Vagina (tissue), 2 donors: ENCODE results near the gene TAB3. TPM values are rescaled to one million over a fixed set of nuclear protein-coding genes. Genes with fewer than 3 reads are reported as not detected.

Experiments
- DNase-seq, 2 donors: peaks; one replicate each; pipeline ENCODE4 v3.0.0-alpha.2; 2017; ENCODE audit errors: extremely low spot score in 2 of 2
- H3K27ac ChIP-seq: fragments of 200-600 bp; sonication (generic); one replicate; pipeline ENCODE4 v1.5.1; 2019
- H3K27me3 ChIP-seq: fragments of 200-600 bp; sonication (generic); one replicate; pipeline ENCODE4 v1.5.1; 2019
- H3K36me3 ChIP-seq, 2 donors: fragments of 200-600 bp; sonication (generic); one replicate each; pipeline ENCODE4 v1.5.1; 2017 to 2019
- H3K4me1 ChIP-seq: fragments of 200-600 bp; sonication (generic); one replicate; pipeline ENCODE4 v1.5.1; 2019
- H3K4me3 ChIP-seq, 2 donors: fragments of 200-600 bp; sonication (generic); 1 replicate in 1 of 2; 2 replicates in 1 of 2; pipeline ENCODE4 v1.5.1; 2016 to 2019
- H3K9me3 ChIP-seq: fragments of 200-600 bp; sonication (generic); one replicate; pipeline ENCODE4 v1.5.1; 2019
- CTCF ChIP-seq, 3 experiments: fragments of 450-650 bp in 2 of 3; fragments of 200-600 bp in 1 of 3; sonication (generic) in 1 of 3; IDR thresholded peaks; one replicate each; pipeline ENCODE4 v1.5.1; 2017 to 2019; ENCODE audit warnings: antibody characterized with exemption in 3 of 3, mild to moderate bottlenecking in 2 of 3, moderate library complexity in 2 of 3
- POLR2A ChIP-seq, 2 donors: fragments of 450-650 bp; IDR thresholded peaks; one replicate each; pipeline ENCODE4 v1.6.1; 2017; ENCODE audit warnings: antibody characterized with exemption in 2 of 2, mild to moderate bottlenecking in 2 of 2, moderate library complexity in 2 of 2
- POLR2AphosphoS5 ChIP-seq, 2 donors: sonication (generic); formaldehyde crosslinking; IDR thresholded peaks; one replicate each; pipeline ENCODE4 v1.9.0; 2017; ENCODE audit warnings: antibody characterized with exemption in 2 of 2, mild to moderate bottlenecking in 2 of 2, low read depth in 1 of 2; ENCODE audit not compliant: insufficient read depth in 1 of 2
- intact Hi-C: fragments of 100-400 bp; cut with DNase I; formaldehyde crosslinking; loops from one replicate; pipeline ENCODE4 v1.15.1; 2023
- total RNA-seq: library from RNA; depleted of rRNA; stranded (reverse); fragments of >200 nt; gene quantifications from one replicate; pipeline ENCODE4 v1.2.3, GENCODE V29; 2016

The TAB3 gene
- total RNA-seq, 1 donor from 2014 or later, result 18.4 TPM

- Histone ChIP-seq H3K36me3 (no peaks in the 10 kb centered on the region), H3K4me1 (no peaks in the 10 kb centered on the region), H3K9me3 (no peaks in the 10 kb centered on the region), H3K4me3 (no peak overlapping the region), H3K27me3 (no peaks in the 10 kb centered on the region), H3K27ac (no peak overlapping the region)
- TF ChIP-seq CTCF (IDR thresholded peaks at IDR 0.05) (no peak), POLR2AphosphoS5 (IDR thresholded peaks at IDR 0.05; ENCODE audit: insufficient read depth in 1 of 2, low read depth in 1 of 2) (no peak), POLR2A (IDR thresholded peaks at IDR 0.05) (no peak)
- DNase-seq, result no peak
- intact Hi-C loops, result no loop called here
These were observed 9.8 kb upstream of the TAB3 start for GRCh38 chrX:30898886-30899285.

DNA sequence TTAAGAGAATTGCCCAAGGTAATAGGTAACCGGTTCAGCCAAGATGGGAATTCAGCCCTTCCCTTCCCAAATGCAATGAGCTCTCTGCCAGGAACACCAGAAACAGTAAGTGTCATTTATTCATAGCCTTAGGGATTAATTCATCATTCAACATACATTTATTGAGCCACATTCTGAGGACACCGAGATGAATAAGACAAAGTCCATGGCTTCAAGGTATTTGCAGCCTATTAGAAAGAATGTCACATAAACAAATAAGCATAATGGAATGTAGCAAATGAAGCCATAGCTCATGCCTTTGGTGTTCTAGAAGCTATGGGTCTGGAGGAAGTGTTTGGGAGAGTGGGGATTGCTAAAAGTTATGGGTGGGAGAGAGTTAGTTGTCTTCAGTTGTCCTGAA lies 6.3 kb upstream of the TAB3 start:
- no peak overlapping the region for H3K4me3 ChIP-seq
- no peaks in the 10 kb centered on the region for H3K4me1 ChIP-seq
- no peaks in the 10 kb centered on the region for H3K36me3 ChIP-seq
- no peak overlapping the region for H3K27ac ChIP-seq
- intact Hi-C loops, result no loop called here
- DNase-seq, result no peak
- no peaks in the 10 kb centered on the region for H3K9me3 ChIP-seq
- no peaks in the 10 kb centered on the region for H3K27me3 ChIP-seq
- no peak for TF ChIP-seq POLR2AphosphoS5 (IDR thresholded peaks at IDR 0.05; ENCODE audit: insufficient read depth in 1 of 2, low read depth in 1 of 2)
- TF ChIP-seq CTCF (IDR thresholded peaks at IDR 0.05), result no peak
- no peak for TF ChIP-seq POLR2A (IDR thresholded peaks at IDR 0.05)

DNA sequence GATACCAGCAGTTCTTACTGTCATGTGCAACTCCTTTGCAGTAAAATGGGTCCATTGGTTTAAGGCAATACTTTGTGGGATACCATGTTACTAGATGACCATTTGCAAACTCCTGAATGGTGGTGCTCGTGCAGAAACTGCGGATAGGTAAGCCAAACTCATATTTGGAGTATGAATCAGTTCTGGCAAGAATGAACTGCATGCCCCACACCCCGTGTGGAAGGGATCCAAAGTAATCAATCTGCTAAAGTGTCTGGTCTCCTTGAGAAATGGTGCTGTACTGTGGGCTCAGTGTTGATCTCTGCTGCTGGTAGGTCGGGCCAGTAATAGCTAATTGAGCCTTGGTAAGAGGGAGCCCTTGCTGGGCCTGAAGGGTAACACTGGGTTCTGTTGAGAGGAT lies 4.2 kb upstream of the TAB3 start:
- no peak for DNase-seq
- H3K9me3 ChIP-seq, result no peaks in the 10 kb centered on the region
- no peak overlapping the region for H3K27ac ChIP-seq

GRCh38 chrX:30892591-30892990 lies 3.5 kb upstream of the TAB3 start:
- no peaks in the 10 kb centered on the region for H3K27me3 ChIP-seq
- peaks cover 5% of the 10 kb centered on the region for H3K4me1 ChIP-seq
- no peaks in the 10 kb centered on the region for H3K9me3 ChIP-seq
- no peak overlapping the region for H3K27ac ChIP-seq
- no peaks in the 10 kb centered on the region for H3K36me3 ChIP-seq
- no peak for TF ChIP-seq CTCF (IDR thresholded peaks at IDR 0.05)
- TF ChIP-seq POLR2AphosphoS5 (IDR thresholded peaks at IDR 0.05; ENCODE audit: insufficient read depth in 1 of 2, low read depth in 1 of 2), result no peak
- no peak for TF ChIP-seq POLR2A (IDR thresholded peaks at IDR 0.05)
- no peak for DNase-seq
- H3K4me3 ChIP-seq, result no peak overlapping the region
- intact Hi-C loops, result no loop called here

More for the DNA sequence above, 4.2 kb upstream of the TAB3 start:
- Histone ChIP-seq H3K4me3 (no peak overlapping the region), H3K27me3 (no peaks in the 10 kb centered on the region), H3K4me1 (no peaks in the 10 kb centered on the region), H3K36me3 (no peaks in the 10 kb centered on the region)
- no peak for TF ChIP-seq POLR2AphosphoS5 (IDR thresholded peaks at IDR 0.05; ENCODE audit: insufficient read depth in 1 of 2, low read depth in 1 of 2)
- no peak for TF ChIP-seq CTCF (IDR thresholded peaks at IDR 0.05)
- no peak for TF ChIP-seq POLR2A (IDR thresholded peaks at IDR 0.05)
- intact Hi-C loops, result no loop called here

- intact Hi-C loops, result no loop called here
- DNase-seq, result no peak
- H3K4me1 ChIP-seq, result peaks cover 10% of the 10 kb centered on the region
- TF ChIP-seq CTCF (IDR thresholded peaks at IDR 0.05) (no peak), POLR2A (IDR thresholded peaks at IDR 0.05) (no peak), POLR2AphosphoS5 (IDR thresholded peaks at IDR 0.05; ENCODE audit: insufficient read depth in 1 of 2, low read depth in 1 of 2) (no peak)
- no peaks in the 10 kb centered on the region for H3K9me3 ChIP-seq
- H3K27ac ChIP-seq, result peak overlapping the region; percentile 70
- H3K4me3 ChIP-seq, result peak overlapping the region; percentile 59 to 62
- H3K27me3 ChIP-seq, result no peaks in the 10 kb centered on the region
- no peaks in the 10 kb centered on the region for H3K36me3 ChIP-seq
These were observed 418 bp downstream of the TAB3 start for GRCh38 chrX:30888526-30889146.
